IMR-90 (cell line): ENCODE data around the gene ASS1. TPM values are rescaled to one million over a fixed set of nuclear protein-coding genes. Genes with fewer than 3 reads are reported as not detected.

Source experiments
- ATAC-seq: fragments of 200-7000 bp; cut with Tn5 transposase; 2 replicates; pipeline ENCODE4 v1.9.1; 2020; ENCODE audit warnings: low read depth, mild to moderate bottlenecking, moderate library complexity
- BruUV-seq: library from RNA; stranded (reverse); fragments of 400-500 nt; replicated peaks from 2 replicates; lab custom pipeline; 2021; lab: Mats Ljungman, UMichigan
- CTCF ChIA-PET: fragments of 300-600 bp; formaldehyde crosslinking; extraction: SDS; loops from one replicate; lab custom pipeline; 2021; ENCODE audit warnings: antibody characterized with exemption; lab: Yijun Ruan, JAX
- POLR2A ChIA-PET: fragments of 300-600 bp; sonication (Branson Sonifier 250); formaldehyde crosslinking; loops from one replicate; lab custom pipeline; 2022; ENCODE audit warnings: antibody characterized with exemption; ENCODE audit not compliant: unreplicated experiment; lab: Charles Lee
- DNase-seq: peaks from one replicate; pipeline ENCODE4 v3.0.0; 2013
- H2AFZ ChIP-seq: replicated peaks from 2 replicates; pipeline ENCODE3; 2013; ENCODE audit warnings: low read length, mild to moderate bottlenecking; ENCODE audit not compliant: poor library complexity
- H2AK5ac ChIP-seq: 2 replicates; pipeline ENCODE4 v1.6.1; 2013; ENCODE audit warnings: low read depth, low read length, inconsistent platforms
- H2AK9ac ChIP-seq: replicated peaks from 2 replicates; pipeline ENCODE3; 2013; ENCODE audit warnings: mild to moderate bottlenecking, low read depth, low read length, moderate library complexity; ENCODE audit not compliant: poor library complexity
- H2BK120ac ChIP-seq: 2 replicates; pipeline ENCODE4 v1.6.1; 2013; ENCODE audit warnings: low read depth, low read length, inconsistent platforms
- H2BK15ac ChIP-seq: 3 replicates; pipeline ENCODE4 v1.6.1; 2013; ENCODE audit warnings: low read depth, low read length, inconsistent platforms
- H2BK20ac ChIP-seq: 2 replicates; pipeline ENCODE4 v1.6.1; 2013; ENCODE audit warnings: low read depth, mild to moderate bottlenecking, inconsistent platforms, low read length, moderate library complexity
- H2BK5ac ChIP-seq: 2 replicates; pipeline ENCODE4 v1.6.1; 2013; ENCODE audit warnings: mild to moderate bottlenecking, low read depth, low read length, inconsistent platforms; ENCODE audit not compliant: poor library complexity, severe bottlenecking
- H3K14ac ChIP-seq: replicated peaks from 2 replicates; pipeline ENCODE4 v1.6.1; 2013; ENCODE audit warnings: low read depth, low read length, inconsistent platforms
- H3K18ac ChIP-seq: 2 replicates; pipeline ENCODE4 v1.6.1; 2013; ENCODE audit warnings: low read depth, low read length, control low read depth
- H3K23ac ChIP-seq: 2 replicates; pipeline ENCODE4 v1.6.1; 2013; ENCODE audit warnings: low read depth, low read length, inconsistent platforms
- H3K27ac ChIP-seq: 2 replicates; pipeline ENCODE4 v1.5.1; 2013; ENCODE audit warnings: mild to moderate bottlenecking, control low read depth, low read length; ENCODE audit not compliant: insufficient read depth
- H3K27me3 ChIP-seq: 2 replicates; pipeline ENCODE4 v1.6.1; 2013; ENCODE audit warnings: low read length; ENCODE audit not compliant: control insufficient read depth, insufficient read depth
- H3K36me3 ChIP-seq: 2 replicates; pipeline ENCODE4 v1.6.1; 2013; ENCODE audit warnings: low read length, mixed read lengths; ENCODE audit not compliant: control insufficient read depth, insufficient read depth
- H3K4ac ChIP-seq: 2 replicates; pipeline ENCODE4 v1.6.1; 2013; ENCODE audit warnings: low read depth, low read length, inconsistent platforms
- H3K4me1 ChIP-seq: 2 replicates; pipeline ENCODE4 v1.6.1; 2013; ENCODE audit warnings: low read length, mixed read lengths; ENCODE audit not compliant: control insufficient read depth, insufficient read depth
- H3K4me2 ChIP-seq: 2 replicates; pipeline ENCODE4 v1.6.1; 2013; ENCODE audit warnings: low read depth, mild to moderate bottlenecking, control low read depth, low read length, moderate library complexity
- H3K4me3 ChIP-seq: 2 replicates; pipeline ENCODE4 v1.5.1; 2013; ENCODE audit warnings: low read depth, mild to moderate bottlenecking, control low read depth, low read length, moderate library complexity; ENCODE audit not compliant: insufficient read depth
- H3K56ac ChIP-seq: 2 replicates; pipeline ENCODE4 v1.6.1; 2013; ENCODE audit warnings: low read length, inconsistent platforms; ENCODE audit not compliant: insufficient read depth; ENCODE audit errors: extremely low read depth
- H3K79me1 ChIP-seq, 2 experiments: 2 replicates each; pipeline ENCODE4 v1.6.1; 2013; ENCODE audit warnings: low read length in 2 of 2, inconsistent platforms in 1 of 2, low read depth in 1 of 2
- H3K9ac ChIP-seq: 2 replicates; pipeline ENCODE4 v1.6.1; 2013; ENCODE audit warnings: low read depth, low read length, control low read depth
- H3K9me1 ChIP-seq: 2 replicates; pipeline ENCODE4 v1.6.1; 2013; ENCODE audit warnings: low read length, inconsistent platforms; ENCODE audit not compliant: insufficient read depth
- H3K9me3 ChIP-seq: 2 replicates; pipeline ENCODE4 v1.6.1; 2013; ENCODE audit warnings: low read length; ENCODE audit not compliant: control insufficient read depth, insufficient read depth
- H4K20me1 ChIP-seq: 2 replicates; pipeline ENCODE4 v1.6.1; 2013; ENCODE audit warnings: low read length, inconsistent platforms; ENCODE audit not compliant: insufficient read depth
- H4K5ac ChIP-seq: 2 replicates; pipeline ENCODE4 v1.6.1; 2013; ENCODE audit warnings: mild to moderate bottlenecking, low read depth, low read length, control low read depth
- H4K8ac ChIP-seq, 2 experiments: 2 replicates each; pipeline ENCODE4 v1.6.1; 2013; ENCODE audit warnings: low read depth in 2 of 2, low read length in 2 of 2, control low read depth in 1 of 2, inconsistent platforms in 1 of 2
- H4K91ac ChIP-seq: 2 replicates; pipeline ENCODE4 v1.6.1; 2013; ENCODE audit warnings: low read depth, low read length, inconsistent platforms; ENCODE audit not compliant: insufficient read depth
- CHD1 ChIP-seq: IDR thresholded peaks from 2 replicates; pipeline ENCODE4 v1.6.1; 2012; ENCODE audit warnings: low read depth, low read length, improper control_type of control experiment
- MAZ ChIP-seq: IDR thresholded peaks from 2 replicates; pipeline ENCODE4 v1.6.1; 2012; ENCODE audit warnings: low read depth, mild to moderate bottlenecking, low read length, improper control_type of control experiment, moderate library complexity, borderline replicate concordance
- WGBS, 2 experiments: methylation state at CpG; one replicate each; pipeline versions ENCODE4 v1.1.5 to v1.1.7; 2013; ENCODE audit warnings: missing lambda C conversion rate in 2 of 2; ENCODE audit not compliant: insufficient read length in 1 of 2; ENCODE audit errors: extremely low coverage in 2 of 2; 5-methylcytosine and 5-hydroxymethylcytosine counted together
- dilution Hi-C: fragments of 300-500 bp; cut with HindIII; formaldehyde crosslinking; loops from one replicate; pipeline ENCODE4 v1.14.3; 2018; ENCODE audit warnings: low sequenced_read_pairs; ENCODE audit not compliant: unreplicated experiment
- in situ Hi-C: fragments of 300-500 bp; cut with MboI; formaldehyde crosslinking; loops from 3 replicates; pipeline ENCODE4 v1.14.3; 2019; ENCODE audit warnings: low sequenced_read_pairs, inconsistent platforms, mixed read lengths
- intact Hi-C: fragments of 100-400 bp; cut with micrococcal nuclease; formaldehyde crosslinking; loops from 2 replicates; pipeline ENCODE4 v1.10.0; 2022
- polyA plus RNA-seq, 3 experiments: library from polyadenylated mRNA; depleted of rRNA; stranded (reverse); fragments of >200 nt; gene quantifications; 2 replicates each; pipeline ENCODE4 v1.2.3, GENCODE V29; 2012; ENCODE audit warnings: low replicate concordance in 1 of 3
- total RNA-seq: library from RNA; depleted of rRNA; stranded (reverse); fragments of >200 nt; gene quantifications from 2 replicates; pipeline ENCODE4 v1.2.3, GENCODE V29; 2012

The ASS1 gene
- total and polyA plus RNA-seq, 2 of the 4 experiments (the other 2 are of a cell fraction) = 39.6 to 41.9 TPM

GRCh38 chr9:130500340-130501180 lies 55.8 kb downstream of the ASS1 start:
- Histone ChIP-seq H2AK5ac (no peak overlapping the region), H3K4ac (no peak overlapping the region), H2BK5ac (no peak overlapping the region), H3K18ac (no peak overlapping the region), H2AFZ (peak overlapping the region; percentile 19), H2BK20ac (no peak overlapping the region), H3K4me1 (no peaks in the 10 kb centered on the region), H4K5ac (no peak overlapping the region), H3K23ac (no peak overlapping the region), H3K27me3 (peaks cover 3% of the 10 kb centered on the region), H3K4me3 (no peak overlapping the region), H3K9me3 (peaks cover 2% of the 10 kb centered on the region; the same call in 1 of the 2 replicates), H3K56ac (no peak overlapping the region), H3K27ac (no peak overlapping the region), H3K14ac (no peak overlapping the region), H3K4me2 (no peak overlapping the region), H4K91ac (no peak overlapping the region), H4K8ac (no peak overlapping the region), H4K20me1 (0 out of 2 replicates have a peak, but pooled peaks cover 5% of the 10 kb centered on the region), H3K79me1 (no peaks in the 10 kb centered on the region), H3K9me1 (0 out of 2 replicates have a peak, but pooled peaks cover 6% of the 10 kb centered on the region), H2BK15ac (no peak overlapping the region), H3K9ac (no peak overlapping the region), H2BK120ac (no peak overlapping the region), H2AK9ac (no peak overlapping the region), H3K36me3 (peaks cover 2% of the 10 kb centered on the region; the same call in 1 of the 2 replicates)
- POLR2A ChIA-PET = no interaction called here
- no peak for ATAC-seq
- DNase-seq = no peak
- CTCF ChIA-PET = no interaction called here
- WGBS, 2 experiments = 80% methylated on average over 1 of the region's 12 CpGs; no CpG with 5 or more reads in 1 of the 2 experiments
- BruUV-seq = no TSS peak
- intact Hi-C loops = no loop called here
- TF ChIP-seq CHD1 (no peak), MAZ (no peak)
- dilution Hi-C loops = no loop called here
- in situ Hi-C loops = no loop called here
